Stimulated activated CD4-positive, alpha-beta T cell treated with anti-CD3 and anti-CD28 coated beads, Interleukin-15, amount 100 ng/mL, for 24 hours (primary cell): Measurements from ENCODE around the gene S100A1.
A peak's percentile ranks its signal among the peaks of the same experiment; 100 is the strongest.
"Not testable (repeated sequence)": the region's sequence is repeated elsewhere in the genome, so short reads cannot be mapped to it uniquely, and the experiment has no call there.

ENCODE experiments used
- DNase-seq: peaks from one replicate; pipeline ENCODE4 v3.0.0-alpha.2; 2020

S100A1 gene

GRCh38 chr1:153659656-153660055 is 31.4 kb downstream of the S100A1 start:
- no peak for DNase-seq

DNA sequence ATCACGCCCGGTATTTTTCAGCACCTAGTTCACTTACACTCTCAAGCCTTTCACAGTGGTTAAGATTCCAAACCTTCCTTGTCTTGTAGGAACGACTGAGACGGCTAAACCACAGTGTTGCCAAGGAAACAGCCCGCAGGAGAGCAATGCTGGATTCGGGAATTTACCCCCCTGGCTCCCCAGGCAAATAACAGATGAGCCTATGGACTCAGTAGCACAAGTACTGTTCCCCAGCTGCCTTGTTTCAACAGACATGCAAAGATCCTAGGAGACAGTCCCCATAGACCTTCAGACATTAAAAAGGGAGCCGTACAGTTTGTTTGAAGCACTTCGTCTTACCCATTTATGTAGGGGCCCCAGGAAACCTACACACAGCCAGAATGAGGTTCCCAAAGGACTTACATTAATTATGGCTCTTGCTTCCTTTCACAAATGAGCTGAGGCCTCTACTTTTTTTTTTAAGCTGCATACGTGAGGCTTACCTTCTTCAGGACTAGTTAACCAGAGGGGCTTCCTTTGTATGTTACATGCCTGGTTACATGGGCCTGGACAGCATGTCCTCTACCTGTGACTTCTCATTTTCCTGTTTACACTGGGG is 33.0 kb downstream of the S100A1 start:
- no peak for DNase-seq

DNA sequence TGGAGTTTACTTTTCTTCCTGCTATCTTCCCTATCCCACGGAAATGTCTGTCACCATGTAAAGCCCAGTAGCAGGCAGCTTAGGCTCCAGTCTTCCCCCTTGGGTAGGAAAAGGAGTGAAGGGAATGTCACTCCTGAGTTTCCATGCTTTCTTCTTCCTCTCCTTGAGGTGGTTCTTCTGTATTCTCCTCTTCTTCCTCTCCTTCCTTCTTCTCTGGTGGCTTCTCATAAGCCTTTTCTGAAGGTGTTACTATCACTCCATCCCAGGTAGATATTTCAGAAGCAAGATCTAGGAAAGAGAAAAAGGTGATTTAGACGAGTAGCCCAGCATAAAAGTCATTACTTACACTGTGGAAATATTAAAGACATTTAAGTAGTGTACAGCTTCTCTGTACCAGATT is 34.0 kb downstream of the S100A1 start:
- no peak for DNase-seq

GRCh38 chr1:153663211-153663610 is 35.0 kb downstream of the S100A1 start:
- no peak for DNase-seq

GRCh38 chr1:153667439-153667838 is 39.2 kb downstream of the S100A1 start:
- DNase-seq = no peak

- DNase-seq = not testable (repeated sequence)
Observed at GRCh38 chr1:153668672-153669071, 40.4 kb downstream of the S100A1 start.

GRCh38 chr1:153669606-153670005 is 41.4 kb downstream of the S100A1 start:
- DNase-seq = no peak

- DNase-seq = peak; percentile 39
Observed at GRCh38 chr1:153670257-153670858, 42.1 kb downstream of the S100A1 start.

DNA sequence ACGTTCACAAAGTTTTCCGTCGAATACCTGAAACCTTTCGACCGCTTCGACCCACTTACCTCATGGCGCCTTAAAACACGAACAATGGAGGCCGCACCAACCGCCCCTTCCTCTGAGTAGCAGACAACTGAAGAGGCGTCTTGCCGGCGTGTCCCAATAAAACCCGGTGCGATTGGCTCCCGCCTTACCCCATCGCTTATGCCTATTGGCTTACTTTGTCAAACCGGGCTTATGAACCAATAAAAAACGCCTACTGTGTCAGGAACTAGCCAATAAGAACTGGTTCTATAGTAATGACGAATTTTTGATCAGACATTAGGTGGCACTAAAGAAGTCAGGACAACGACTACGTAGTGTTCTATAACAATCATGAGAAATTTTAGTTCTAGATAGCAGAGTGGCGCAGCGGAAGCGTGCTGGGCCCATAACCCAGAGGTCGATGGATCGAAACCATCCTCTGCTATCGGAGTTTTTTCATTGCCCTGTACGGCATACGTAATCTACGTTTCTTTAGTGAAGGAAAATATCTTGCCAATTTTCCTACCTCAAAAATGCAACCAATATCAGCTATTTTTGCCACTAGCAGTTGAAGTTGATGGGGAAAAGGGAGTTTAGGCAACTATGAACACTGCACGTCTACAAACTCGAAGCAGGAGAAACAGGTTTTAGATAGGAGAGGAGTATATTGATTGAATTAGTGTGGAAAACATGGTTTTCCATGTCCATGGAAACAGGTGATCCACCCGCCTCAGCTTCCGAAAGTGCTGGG is 42.8 kb downstream of the S100A1 start, which contains the start of gene ILF2:
Gene ILF2 (minus strand): TSS at position 135 of the 769 bp plus-strand sequence. CDS start 71 bp downstream, at position 64.
- DNase-seq = peak; percentile 98

DNA sequence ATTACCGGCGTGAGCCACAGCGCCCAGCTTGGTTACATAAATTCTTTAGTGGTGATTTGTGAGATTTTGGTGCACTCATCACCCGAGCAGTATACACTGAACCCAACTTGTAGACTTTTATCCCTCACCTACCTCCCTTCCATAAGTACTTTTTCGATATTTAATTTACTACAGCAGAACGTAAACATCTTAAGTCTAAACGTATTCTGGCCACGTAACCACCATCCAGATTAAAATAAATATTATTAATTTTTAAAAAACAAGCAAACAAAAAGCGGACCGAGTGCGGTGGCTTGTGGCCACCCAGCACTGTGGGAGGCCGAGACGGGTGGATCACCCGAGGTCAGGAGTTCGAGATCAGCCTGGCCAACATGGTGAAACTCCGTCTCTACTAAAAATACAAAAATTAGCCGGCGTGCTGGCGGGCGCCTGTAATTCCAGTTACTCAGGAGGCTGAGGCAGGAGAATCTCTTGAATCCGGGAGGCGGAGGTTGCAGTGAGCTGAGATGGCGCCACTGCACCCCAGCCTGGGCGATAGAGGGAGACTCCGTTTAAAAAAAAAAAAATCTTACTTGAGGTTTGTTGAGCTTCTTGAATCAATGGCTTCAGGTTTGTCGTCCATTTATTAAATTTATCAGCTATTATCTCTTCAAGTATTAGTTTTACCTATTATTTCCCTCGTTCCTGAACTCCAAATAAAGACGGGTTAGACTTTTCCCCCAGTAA is 43.6 kb downstream of the S100A1 start:
- peak; percentile 71 for DNase-seq

DNA sequence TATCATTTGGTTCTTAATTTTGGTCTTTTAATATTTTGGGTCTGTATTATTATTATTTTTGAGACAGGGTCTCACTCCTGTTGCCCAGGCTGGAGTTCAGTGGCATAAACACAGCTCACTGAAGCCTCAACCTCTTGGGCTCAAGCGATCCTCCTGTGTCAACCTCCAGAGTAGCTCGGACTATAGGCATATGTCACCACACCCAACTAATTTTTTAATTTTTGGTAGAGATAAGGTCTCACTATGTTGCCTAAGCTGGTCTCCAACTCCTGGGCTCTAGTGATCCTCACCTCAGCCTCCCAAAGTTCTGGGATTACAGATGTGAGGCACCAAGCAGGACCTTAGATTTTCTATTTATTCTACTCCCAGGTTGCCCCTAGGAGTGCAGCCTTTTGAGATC is 45.3 kb downstream of the S100A1 start:
- DNase-seq = no peak

DNA sequence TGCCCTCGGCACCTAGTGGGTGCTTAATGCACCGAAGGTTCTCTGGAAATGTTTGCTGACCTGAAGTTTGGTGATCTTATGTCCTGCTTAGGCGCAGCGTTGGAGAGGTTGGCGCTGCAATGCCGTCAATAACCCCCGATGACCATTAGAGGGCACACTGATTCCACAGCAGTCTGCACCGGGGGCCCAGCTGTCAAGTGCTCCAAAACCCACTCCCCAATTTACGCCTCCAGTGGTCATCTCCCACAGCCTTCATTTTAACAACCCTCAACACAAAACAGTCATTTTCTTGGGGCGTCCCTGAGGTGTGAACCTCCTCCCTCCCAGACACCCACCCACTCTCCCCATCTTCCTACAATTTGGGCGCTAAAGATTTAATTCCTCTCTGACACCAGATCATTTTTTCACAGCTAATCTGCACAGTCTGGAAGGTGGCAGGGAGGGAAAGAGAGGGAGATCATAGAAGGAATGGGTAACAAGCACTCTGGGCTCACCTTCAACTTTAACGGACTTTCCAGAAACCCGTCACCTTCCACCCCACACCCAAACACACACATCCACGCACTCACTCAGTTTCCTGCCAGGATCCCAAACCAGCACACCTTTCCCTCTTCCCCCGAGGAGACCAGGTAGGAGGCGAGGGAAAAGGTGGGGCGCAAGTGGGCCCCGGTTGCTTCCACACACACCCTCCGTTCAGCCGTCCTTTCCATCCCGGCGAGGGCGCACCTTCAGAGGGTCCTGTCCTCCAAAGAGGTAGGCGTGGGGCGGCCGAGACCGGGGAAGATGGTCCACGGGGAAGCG is 49.7 kb downstream of the S100A1 start:
- DNase-seq = peak; percentile 63

DNA sequence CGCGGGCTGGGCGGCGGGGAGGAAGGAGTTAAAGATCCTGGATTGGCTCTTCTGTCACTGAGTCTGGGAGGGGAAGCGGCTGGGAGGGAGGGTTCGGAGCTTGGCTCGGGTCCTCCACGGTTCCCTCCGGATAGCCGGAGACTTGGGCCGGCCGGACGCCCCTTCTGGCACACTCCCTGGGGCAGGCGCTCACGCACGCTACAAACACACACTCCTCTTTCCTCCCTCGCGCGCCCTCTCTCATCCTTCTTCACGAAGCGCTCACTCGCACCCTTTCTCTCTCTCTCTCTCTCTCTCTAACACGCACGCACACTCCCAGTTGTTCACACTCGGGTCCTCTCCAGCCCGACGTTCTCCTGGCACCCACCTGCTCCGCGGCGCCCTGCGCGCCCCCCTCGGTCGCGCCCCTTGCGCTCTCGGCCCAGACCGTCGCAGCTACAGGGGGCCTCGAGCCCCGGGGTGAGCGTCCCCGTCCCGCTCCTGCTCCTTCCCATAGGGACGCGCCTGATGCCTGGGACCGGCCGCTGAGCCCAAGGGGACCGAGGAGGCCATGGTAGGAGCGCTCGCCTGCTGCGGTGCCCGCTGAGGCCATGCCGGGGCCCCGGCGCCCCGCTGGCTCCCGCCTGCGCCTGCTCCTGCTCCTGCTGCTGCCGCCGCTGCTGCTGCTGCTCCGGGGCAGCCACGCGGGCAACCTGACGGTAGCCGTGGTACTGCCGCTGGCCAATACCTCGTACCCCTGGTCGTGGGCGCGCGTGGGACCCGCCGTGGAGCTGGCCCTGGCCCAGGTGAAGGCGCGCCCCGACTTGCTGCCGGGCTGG is 50.5 kb downstream of the S100A1 start, which contains the start of gene NPR1:
Gene NPR1 (plus strand): TSS at position 170 of the 818 bp plus-strand sequence. CDS start 421 bp downstream, at position 591.
- peak; percentile 51 for DNase-seq

GRCh38 chr1:153679337-153680119 is 51.3 kb downstream of the S100A1 start:
- DNase-seq = peak; percentile 44

DNA sequence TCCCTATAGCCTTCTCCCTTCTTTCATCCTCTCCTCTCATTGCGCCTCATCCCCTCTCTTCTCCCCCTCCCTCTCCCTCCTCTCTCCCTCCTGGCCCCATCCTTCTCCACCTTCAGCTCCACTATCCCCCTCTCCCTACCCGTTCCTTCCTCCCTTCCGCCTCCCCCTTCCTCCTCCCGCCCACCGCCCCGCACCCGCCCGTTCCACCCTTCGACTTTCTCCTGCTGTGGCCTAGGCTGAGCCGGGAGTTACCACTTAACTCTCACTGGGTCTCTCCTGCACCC is 51.8 kb downstream of the S100A1 start:
- DNase-seq = no peak
